ENCODE measurements around the gene RIN3. TPM values are rescaled to one million over a fixed set of nuclear protein-coding genes. Genes with fewer than 3 reads are reported as not detected.

The RIN3 gene
- total RNA-seq, 1 donor from 2014 or later, result 6.9 TPM

DNA sequence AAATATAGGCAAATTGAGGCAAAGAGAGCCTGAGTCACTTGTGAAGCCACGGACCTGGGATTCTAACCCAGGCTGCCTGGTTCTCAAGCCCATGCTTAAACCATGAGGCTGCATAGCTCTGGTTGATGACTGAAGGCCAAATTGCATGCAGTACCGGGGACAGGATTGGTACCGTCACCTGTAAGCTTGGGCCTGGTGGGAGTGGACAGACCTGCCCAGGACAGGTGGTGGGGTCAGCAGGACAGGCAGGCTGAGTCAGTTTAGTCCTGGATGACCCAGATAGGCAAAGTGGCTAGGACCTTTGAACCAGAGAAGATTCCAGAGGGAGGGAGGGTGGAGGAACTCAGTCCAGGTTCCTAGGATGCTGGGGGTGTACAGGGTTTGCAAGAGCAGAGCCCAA lies 25.8 kb downstream of the RIN3 start:
- TF ChIP-seq, protein P1, sequence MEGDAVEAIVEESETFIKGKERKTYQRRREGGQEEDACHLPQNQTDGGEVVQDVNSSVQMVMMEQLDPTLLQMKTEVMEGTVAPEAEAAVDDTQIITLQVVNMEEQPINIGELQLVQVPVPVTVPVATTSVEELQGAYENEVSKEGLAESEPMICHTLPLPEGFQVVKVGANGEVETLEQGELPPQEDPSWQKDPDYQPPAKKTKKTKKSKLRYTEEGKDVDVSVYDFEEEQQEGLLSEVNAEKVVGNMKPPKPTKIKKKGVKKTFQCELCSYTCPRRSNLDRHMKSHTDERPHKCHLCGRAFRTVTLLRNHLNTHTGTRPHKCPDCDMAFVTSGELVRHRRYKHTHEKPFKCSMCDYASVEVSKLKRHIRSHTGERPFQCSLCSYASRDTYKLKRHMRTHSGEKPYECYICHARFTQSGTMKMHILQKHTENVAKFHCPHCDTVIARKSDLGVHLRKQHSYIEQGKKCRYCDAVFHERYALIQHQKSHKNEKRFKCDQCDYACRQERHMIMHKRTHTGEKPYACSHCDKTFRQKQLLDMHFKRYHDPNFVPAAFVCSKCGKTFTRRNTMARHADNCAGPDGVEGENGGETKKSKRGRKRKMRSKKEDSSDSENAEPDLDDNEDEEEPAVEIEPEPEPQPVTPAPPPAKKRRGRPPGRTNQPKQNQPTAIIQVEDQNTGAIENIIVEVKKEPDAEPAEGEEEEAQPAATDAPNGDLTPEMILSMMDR (IDR thresholded peaks at IDR 0.05; ENCODE audit: unreplicated experiment), result no peak
- Mint-ChIP-seq H3K4me1 (ENCODE audit: low read depth) (peaks cover 4% of the 10 kb centered on the region), H3K27ac (no peak overlapping the region), H3K27me3 (no peaks in the 10 kb centered on the region), H3K9me3 (ENCODE audit: low read depth) (no peaks in the 10 kb centered on the region), H3K4me3 (ENCODE audit: low read depth) (no peak overlapping the region), H3K36me3 (ENCODE audit: insufficient read depth) (no peaks in the 10 kb centered on the region)
- no peak for DNase-seq (ENCODE audit: low spot score, unreplicated experiment)

DNA sequence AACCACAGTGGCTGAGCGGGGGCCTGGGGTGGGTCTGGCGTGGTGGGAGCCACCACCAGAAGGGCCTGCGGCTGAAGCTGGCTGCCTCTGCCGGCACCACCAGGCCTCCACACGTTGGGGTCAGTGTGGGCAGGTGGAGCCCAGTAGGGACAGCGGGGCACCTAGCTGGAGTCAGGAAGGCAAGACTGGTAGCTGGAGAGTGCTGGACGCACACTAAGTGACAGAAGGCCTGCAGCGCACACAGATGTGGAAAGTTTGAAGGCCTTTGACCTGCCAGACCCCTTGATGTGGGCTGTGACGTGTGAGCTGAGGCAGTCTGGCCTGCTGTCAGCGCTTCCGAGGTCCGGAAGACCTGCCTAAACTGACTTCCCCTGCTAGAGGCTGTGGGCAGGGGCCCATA lies 26.3 kb downstream of the RIN3 start:
- TF ChIP-seq, protein P1 (IDR thresholded peaks at IDR 0.05; ENCODE audit: unreplicated experiment), result no peak

DNA sequence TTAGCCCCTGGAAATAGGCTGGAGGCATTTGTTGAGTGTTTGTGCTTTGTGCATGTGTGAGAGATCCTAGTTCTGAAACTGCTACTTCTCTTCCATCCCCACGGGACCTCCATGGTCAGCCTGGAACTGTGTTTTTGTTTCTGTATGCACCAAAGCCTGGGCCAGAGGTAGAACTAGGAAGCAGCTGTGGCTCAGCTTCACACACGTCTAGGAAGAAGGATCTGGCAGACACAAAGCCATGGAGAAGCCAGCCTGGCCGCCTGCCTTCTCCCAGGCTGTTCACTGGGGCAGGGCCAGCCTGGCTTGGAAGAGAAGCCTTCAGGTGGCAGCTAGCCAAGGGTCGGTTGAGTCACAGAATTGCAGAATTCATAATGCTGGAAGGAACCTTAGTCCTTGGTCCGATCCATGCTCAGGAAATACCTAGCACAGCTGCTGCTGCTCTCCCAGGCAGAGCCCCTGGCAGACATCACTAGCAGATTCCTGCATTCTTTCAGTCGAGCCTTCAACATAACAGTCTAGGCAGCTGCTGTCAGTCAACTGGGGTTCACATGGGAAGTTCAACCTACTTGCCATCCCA lies 27.0 kb downstream of the RIN3 start:
- H3K4me3 Mint-ChIP-seq (ENCODE audit: low read depth), result no peak overlapping the region
- no peaks in the 10 kb centered on the region for H3K36me3 Mint-ChIP-seq (ENCODE audit: insufficient read depth)
- no peaks in the 10 kb centered on the region for H3K9me3 Mint-ChIP-seq (ENCODE audit: low read depth)
- DNase-seq (ENCODE audit: low spot score, unreplicated experiment), result no peak
- peaks cover 1% of the 10 kb centered on the region for H3K4me1 Mint-ChIP-seq (ENCODE audit: low read depth)
- no peaks in the 10 kb centered on the region for H3K27me3 Mint-ChIP-seq
- H3K27ac Mint-ChIP-seq, result no peak overlapping the region
- TF ChIP-seq, protein P1 (IDR thresholded peaks at IDR 0.05; ENCODE audit: unreplicated experiment), result no peak

More for the DNA sequence above, 26.3 kb downstream of the RIN3 start:
- Mint-ChIP-seq H3K4me1 (ENCODE audit: low read depth) (peaks cover 6% of the 10 kb centered on the region), H3K27me3 (no peaks in the 10 kb centered on the region), H3K27ac (no peak overlapping the region), H3K4me3 (ENCODE audit: low read depth) (no peak overlapping the region), H3K9me3 (ENCODE audit: low read depth) (no peaks in the 10 kb centered on the region), H3K36me3 (ENCODE audit: insufficient read depth) (no peaks in the 10 kb centered on the region)
- no peak for DNase-seq (ENCODE audit: low spot score, unreplicated experiment)

DNA sequence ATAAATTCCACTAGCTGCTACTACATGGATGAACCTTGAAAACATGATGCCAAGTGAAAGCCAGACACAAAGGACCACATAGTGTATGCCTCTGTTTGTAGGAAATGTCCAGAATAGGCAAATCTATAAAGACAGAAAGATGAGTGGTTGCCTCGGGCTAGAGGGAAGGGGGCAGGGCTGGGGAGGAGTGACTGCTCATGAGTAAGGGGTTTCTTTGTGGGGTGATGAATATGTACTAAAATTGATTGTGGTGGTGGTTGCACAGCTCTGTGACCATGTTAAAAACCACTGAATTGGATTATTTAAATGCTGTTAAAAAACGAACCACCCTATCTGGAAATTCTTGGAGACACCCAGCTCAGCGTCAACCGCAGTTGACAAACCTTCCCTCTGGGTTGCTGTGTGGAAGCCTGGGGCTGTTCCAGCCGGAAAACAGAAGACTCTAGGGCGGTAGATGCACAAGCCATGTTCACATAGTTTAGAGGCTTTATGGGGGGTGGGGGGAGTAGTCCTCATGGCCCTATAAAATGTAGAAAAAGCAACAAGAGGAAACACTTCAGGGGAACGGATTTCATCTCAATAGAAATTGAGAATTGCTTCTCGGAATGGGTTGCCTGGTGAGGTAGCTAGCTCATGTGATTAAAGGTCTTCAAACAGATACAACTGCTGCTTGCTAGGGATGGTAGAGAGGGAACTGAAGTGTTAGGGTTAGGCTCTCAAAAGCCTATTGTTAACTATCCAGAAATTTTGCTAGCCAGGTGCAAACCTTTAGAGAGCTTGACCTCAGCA lies 29.4 kb downstream of the RIN3 start:
- TF ChIP-seq, protein P1 (IDR thresholded peaks at IDR 0.05; ENCODE audit: unreplicated experiment), result no peak
- Mint-ChIP-seq H3K9me3 (ENCODE audit: low read depth) (no peaks in the 10 kb centered on the region), H3K4me3 (ENCODE audit: low read depth) (no peak overlapping the region), H3K27ac (no peak overlapping the region), H3K27me3 (no peaks in the 10 kb centered on the region), H3K4me1 (ENCODE audit: low read depth) (peaks cover 1% of the 10 kb centered on the region), H3K36me3 (ENCODE audit: insufficient read depth) (no peaks in the 10 kb centered on the region)
- DNase-seq (ENCODE audit: low spot score, unreplicated experiment), result no peak

DNA sequence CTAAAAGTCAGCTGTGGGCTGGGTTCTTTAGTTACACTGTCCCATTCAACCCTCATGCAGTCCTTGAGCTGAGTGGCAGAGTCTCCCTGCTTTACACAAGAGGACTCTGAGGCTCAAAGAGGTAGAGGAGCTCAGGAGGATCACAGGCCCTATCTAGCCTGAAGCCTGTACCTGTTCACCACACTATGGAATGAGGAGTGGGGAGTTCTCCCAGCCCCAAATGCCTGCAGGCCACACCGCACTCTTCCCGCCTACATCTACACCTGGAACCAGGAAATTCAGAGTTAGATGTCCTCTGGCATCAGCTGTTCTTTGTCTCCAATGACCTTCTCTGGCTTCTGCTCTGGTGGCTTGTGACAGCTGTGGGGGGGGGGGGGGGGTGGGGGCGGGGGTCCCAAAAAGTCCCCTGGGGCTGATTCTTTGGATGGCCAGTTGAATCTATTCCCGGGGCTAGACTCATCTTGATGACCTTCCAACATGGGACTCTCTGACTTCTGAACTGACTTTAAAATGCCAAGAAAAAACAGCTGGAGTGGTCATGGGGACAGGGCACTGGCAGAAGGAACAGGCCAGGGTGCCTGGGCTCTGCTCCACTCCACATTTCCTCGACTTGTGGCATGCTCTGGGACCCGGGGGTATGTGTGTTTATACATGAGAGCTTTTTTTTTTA lies 30.6 kb downstream of the RIN3 start:
- Mint-ChIP-seq H3K27ac (no peak overlapping the region), H3K27me3 (no peaks in the 10 kb centered on the region), H3K4me3 (ENCODE audit: low read depth) (no peak overlapping the region), H3K4me1 (ENCODE audit: low read depth) (peaks cover 1% of the 10 kb centered on the region), H3K9me3 (ENCODE audit: low read depth) (no peaks in the 10 kb centered on the region), H3K36me3 (ENCODE audit: insufficient read depth) (no peaks in the 10 kb centered on the region)
- no peak for DNase-seq (ENCODE audit: low spot score, unreplicated experiment)
- TF ChIP-seq, protein P1 (IDR thresholded peaks at IDR 0.05; ENCODE audit: unreplicated experiment), result no peak

Data from progenitor cell of endocrine pancreas (in vitro differentiated cells).